ENCODE measurements around the gene ECI2. TPM values are rescaled to one million over a fixed set of nuclear protein-coding genes. Genes with fewer than 3 reads are reported as not detected.

Gene ECI2, protein sequence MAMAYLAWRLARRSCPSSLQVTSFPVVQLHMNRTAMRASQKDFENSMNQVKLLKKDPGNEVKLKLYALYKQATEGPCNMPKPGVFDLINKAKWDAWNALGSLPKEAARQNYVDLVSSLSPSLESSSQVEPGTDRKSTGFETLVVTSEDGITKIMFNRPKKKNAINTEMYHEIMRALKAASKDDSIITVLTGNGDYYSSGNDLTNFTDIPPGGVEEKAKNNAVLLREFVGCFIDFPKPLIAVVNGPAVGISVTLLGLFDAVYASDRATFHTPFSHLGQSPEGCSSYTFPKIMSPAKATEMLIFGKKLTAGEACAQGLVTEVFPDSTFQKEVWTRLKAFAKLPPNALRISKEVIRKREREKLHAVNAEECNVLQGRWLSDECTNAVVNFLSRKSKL
- 10 to 100 TPM; 52.0 to 80.0 (median 67.1) TPM for total RNA-seq
- polyA plus RNA-seq, result 100 to 1,000 TPM in 1 of 2 donors, 10 to 100 TPM in 1; 59.1 to 141 TPM
- long read RNA-seq, donor 1, transcript ECI2-202 (10 exons, 1,407 nt), result minor isoform, 85 of 273 reads
- long read RNA-seq, donor 1, transcript ECI2-201 (10 exons, 1,380 nt), result major isoform, 149 of 273 reads
- long read RNA-seq, donor 1, partial matches to known transcripts, result 16 of 273 reads
- long read RNA-seq, donor 1, other reads (novel, unspliced or antisense), result 22 of 273 reads
- long read RNA-seq, donor 2, transcript ECI2-201 (10 exons, 1,380 nt), result major isoform, 25 of 72 reads
- long read RNA-seq, donor 2, transcript ECI2-202 (10 exons, 1,407 nt), result major isoform, 25 of 72 reads
- long read RNA-seq, donor 2, partial matches to known transcripts, result 22 of 72 reads
- long read RNA-seq, donor 2, other reads (novel, unspliced or antisense), result 0 of 72 reads
- long read RNA-seq, donor 3, transcript ECI2-201 (10 exons, 1,380 nt), result major isoform, 27 of 57 reads
- long read RNA-seq, donor 3, transcript ECI2-202 (10 exons, 1,407 nt), result minor isoform, 25 of 57 reads
- long read RNA-seq, donor 3, partial matches to known transcripts, result 3 of 57 reads
- long read RNA-seq, donor 3, other reads (novel, unspliced or antisense), result 2 of 57 reads

DNA sequence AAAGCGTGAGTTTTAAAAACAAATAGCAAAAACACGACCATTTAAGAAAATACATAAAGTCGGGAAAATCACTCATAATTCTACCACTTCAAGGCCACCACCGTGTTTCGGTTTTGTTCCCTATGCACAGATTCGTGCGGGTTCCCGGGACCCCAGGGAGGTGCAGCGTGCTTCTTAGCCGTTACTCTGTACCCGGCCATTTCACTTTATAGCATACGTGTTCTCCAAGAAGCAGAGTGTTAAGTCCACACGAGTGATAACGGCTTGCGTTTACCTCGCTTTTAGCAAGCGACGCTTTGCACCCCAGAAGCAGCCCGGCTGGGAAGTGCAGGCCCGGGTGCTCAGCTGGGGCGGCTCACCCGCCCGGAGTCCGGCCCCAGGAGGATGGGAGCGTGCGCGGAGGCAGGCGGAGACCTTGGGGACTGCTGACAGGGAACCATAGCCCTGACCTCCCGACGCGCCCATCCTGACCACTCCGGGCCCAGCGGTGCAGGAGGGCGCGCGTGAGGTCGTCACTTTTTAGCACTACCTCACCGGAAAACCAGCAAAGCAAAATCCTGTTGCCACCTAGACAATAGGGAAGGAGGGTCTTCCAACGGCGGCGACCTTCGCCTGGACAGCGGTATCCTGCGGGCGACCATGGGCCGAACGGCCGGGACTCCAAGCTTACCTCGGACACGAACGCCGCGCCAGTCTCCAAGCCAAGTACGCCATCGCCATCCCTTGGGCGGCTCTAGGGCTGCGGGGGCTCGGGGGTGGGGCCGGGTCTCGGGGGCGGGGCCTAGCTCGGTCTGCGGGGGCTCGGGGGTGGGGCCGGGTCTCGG, at the start of gene ECI2:
TSS of gene ECI2 (minus strand) at position 735 of the 824 bp plus-strand sequence. CDS start at position 720, 15 bp downstream.
- H3K27me3 ChIP-seq, result no peaks in the 10 kb centered on the region
- peaks cover 5% of the 10 kb centered on the region for H3K4me1 ChIP-seq (ENCODE audit: insufficient read depth)
- 0 to 1% (median 1%) methylated on average over 48 to 66 of the region's 66 CpGs for WGBS, 3 donors
- peak within 1 kb of the TSS; percentile 76 to 92 for H3K27ac ChIP-seq
- DNase-seq, result no peak
- TF ChIP-seq EP300 (IDR thresholded peaks at IDR 0.05), result no peak
- TF ChIP-seq POLR2A (IDR thresholded peaks at IDR 0.05), result peak; percentile 62
- intact Hi-C loops (cut with DNase I), result loop anchor here in 3 of 4 donors (10.0 kb wide), 3 partner anchors 110 to 880 kb away; partner anchors contain the start of gene PSMG4 (in 1 of the 3)
- no peaks in the 10 kb centered on the region for H3K9me3 ChIP-seq
- H3K36me3 ChIP-seq, result no peaks in the 10 kb centered on the region
- peak within 1 kb of the TSS; percentile 73 for H3K4me3 ChIP-seq

DNA sequence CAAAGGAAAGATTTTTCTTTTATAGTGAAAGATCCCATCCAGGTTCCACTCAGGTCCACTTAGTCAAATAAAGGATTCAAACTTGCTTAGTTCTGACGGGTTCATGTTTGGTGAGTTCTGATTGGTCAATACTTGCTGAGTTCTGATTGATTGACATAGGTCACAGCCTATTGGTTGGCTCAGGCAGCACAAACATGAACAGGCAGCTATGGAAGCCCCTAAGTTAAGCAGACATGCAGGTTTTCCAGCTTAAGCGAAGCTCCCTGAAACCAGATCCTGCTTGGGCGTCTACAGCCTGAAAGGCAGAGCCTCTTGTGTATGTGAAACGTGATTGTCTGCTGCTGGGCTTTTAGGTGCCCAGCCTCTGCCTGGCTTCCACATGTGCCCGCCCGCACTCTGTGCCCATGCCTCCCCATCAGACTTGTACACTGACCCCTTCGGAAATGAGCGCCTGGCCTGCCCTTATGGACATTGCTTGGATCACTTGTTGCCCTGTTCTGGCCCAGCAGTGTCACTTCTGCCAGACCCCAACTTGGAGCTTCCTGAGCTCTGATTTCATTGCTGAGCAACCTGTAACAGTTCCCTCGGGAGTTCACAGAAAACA, 45.4 kb upstream of the ECI2 start:
- no peak for DNase-seq
- no peaks in the 10 kb centered on the region for H3K4me1 ChIP-seq (ENCODE audit: insufficient read depth)

DNA sequence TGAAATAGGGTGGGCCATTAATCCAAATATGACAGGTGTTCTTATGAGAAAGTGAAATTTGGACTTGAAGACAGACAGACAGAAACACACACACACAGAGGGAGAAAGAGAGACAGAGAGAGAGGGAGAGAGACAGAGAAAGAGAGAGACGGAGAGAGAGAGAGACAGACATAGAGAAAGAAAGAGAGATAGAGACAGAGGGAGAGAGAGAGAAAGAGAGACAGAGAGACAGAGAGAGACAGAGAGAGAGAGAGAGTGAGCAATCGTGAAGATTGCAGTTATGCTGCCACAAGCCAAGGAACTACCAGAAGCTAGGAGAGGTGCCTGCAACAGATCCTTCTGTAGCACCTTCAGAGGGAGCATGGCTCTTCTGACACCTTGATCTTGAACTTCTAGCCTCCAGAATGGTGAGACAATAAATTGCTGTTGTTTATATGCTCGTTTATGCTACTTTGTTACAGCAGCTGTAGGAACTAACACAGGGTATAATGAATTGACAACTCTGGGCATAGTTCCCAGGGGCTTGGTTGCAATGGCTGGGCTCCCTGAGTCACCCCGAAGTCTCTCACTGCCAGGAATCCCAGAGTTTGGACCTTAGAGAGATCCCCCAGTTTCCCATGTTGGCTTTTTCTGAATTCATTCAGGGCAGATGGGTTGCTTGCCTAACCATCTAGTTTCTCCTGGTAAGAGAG, 44.7 kb upstream of the ECI2 start:
- WGBS, 3 donors, result 75 to 83% (median 80%) methylated on average over 4 of the region's 4 CpGs
- no peak for DNase-seq
- TF ChIP-seq POLR2A (IDR thresholded peaks at IDR 0.05) (no peak), EP300 (IDR thresholded peaks at IDR 0.05) (no peak)
- TF ChIP-seq, protein P1, sequence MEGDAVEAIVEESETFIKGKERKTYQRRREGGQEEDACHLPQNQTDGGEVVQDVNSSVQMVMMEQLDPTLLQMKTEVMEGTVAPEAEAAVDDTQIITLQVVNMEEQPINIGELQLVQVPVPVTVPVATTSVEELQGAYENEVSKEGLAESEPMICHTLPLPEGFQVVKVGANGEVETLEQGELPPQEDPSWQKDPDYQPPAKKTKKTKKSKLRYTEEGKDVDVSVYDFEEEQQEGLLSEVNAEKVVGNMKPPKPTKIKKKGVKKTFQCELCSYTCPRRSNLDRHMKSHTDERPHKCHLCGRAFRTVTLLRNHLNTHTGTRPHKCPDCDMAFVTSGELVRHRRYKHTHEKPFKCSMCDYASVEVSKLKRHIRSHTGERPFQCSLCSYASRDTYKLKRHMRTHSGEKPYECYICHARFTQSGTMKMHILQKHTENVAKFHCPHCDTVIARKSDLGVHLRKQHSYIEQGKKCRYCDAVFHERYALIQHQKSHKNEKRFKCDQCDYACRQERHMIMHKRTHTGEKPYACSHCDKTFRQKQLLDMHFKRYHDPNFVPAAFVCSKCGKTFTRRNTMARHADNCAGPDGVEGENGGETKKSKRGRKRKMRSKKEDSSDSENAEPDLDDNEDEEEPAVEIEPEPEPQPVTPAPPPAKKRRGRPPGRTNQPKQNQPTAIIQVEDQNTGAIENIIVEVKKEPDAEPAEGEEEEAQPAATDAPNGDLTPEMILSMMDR (IDR thresholded peaks at IDR 0.05), result no peak
- Histone ChIP-seq H3K9me3 (no peaks in the 10 kb centered on the region), H3K36me3 (no peaks in the 10 kb centered on the region), H3K4me1 (ENCODE audit: insufficient read depth) (no peaks in the 10 kb centered on the region), H3K27me3 (no peaks in the 10 kb centered on the region), H3K27ac (no peak overlapping the region), H3K4me3 (no peak overlapping the region)
- intact Hi-C loops (cut with DNase I), result no loop called here

More for the DNA sequence above, 45.4 kb upstream of the ECI2 start:
- no peaks in the 10 kb centered on the region for H3K27me3 ChIP-seq
- H3K27ac ChIP-seq, result no peak overlapping the region
- TF ChIP-seq POLR2A (IDR thresholded peaks at IDR 0.05) (no peak), EP300 (IDR thresholded peaks at IDR 0.05) (no peak)
- TF ChIP-seq, protein P1 (IDR thresholded peaks at IDR 0.05), result no peak
- no peaks in the 10 kb centered on the region for H3K36me3 ChIP-seq
- intact Hi-C loops (cut with DNase I), result no loop called here
- 75 to 84% (median 79%) methylated on average over 9 of the region's 9 CpGs for WGBS, 3 donors
- H3K9me3 ChIP-seq, result no peaks in the 10 kb centered on the region
- H3K4me3 ChIP-seq, result no peak overlapping the region

DNA sequence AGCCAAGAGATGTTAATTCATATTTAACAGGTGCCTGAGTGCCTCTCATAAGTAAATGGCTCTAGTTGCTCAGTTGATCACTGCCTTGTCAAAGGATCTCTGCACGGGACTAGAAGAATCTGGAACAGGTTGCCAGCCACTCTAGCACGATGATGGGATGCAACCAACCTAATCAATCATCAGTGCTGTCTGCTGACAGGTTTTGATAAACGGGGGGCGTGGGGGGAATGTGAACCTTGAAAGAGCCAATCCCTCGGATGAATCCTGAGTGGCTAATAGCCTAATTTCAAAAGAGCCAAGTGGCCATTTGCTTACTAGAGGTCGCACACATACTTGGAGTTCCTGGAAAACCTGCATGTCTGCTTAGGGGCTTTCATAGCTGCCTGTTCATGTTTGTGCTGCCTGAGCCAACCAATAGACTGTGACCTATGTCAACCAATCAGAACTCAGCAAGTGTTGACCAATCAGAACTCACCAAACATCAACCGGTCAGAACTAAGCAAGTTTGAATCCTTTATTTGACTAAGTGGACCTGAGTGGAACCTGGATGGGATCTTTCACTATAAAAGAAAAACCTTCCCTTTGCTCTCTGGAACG, 43.5 kb upstream of the ECI2 start:
- Histone ChIP-seq H3K36me3 (no peaks in the 10 kb centered on the region), H3K4me3 (no peak overlapping the region), H3K27ac (no peak overlapping the region), H3K27me3 (no peaks in the 10 kb centered on the region), H3K9me3 (no peaks in the 10 kb centered on the region), H3K4me1 (ENCODE audit: insufficient read depth) (no peaks in the 10 kb centered on the region)
- DNase-seq, result no peak
- WGBS, 3 donors, result 68 to 85% (median 77%) methylated on average over 8 of the region's 8 CpGs
- intact Hi-C loops (cut with DNase I), result no loop called here
- TF ChIP-seq EP300 (IDR thresholded peaks at IDR 0.05) (no peak), POLR2A (IDR thresholded peaks at IDR 0.05) (no peak)
- TF ChIP-seq, protein P1 (IDR thresholded peaks at IDR 0.05), result no peak

Measured in ovary (tissue), 10 donors.